ENCODE results near the gene HNRNPUL2.
A peak's percentile ranks its signal among the peaks of the same experiment; 100 is the strongest.

DNA sequence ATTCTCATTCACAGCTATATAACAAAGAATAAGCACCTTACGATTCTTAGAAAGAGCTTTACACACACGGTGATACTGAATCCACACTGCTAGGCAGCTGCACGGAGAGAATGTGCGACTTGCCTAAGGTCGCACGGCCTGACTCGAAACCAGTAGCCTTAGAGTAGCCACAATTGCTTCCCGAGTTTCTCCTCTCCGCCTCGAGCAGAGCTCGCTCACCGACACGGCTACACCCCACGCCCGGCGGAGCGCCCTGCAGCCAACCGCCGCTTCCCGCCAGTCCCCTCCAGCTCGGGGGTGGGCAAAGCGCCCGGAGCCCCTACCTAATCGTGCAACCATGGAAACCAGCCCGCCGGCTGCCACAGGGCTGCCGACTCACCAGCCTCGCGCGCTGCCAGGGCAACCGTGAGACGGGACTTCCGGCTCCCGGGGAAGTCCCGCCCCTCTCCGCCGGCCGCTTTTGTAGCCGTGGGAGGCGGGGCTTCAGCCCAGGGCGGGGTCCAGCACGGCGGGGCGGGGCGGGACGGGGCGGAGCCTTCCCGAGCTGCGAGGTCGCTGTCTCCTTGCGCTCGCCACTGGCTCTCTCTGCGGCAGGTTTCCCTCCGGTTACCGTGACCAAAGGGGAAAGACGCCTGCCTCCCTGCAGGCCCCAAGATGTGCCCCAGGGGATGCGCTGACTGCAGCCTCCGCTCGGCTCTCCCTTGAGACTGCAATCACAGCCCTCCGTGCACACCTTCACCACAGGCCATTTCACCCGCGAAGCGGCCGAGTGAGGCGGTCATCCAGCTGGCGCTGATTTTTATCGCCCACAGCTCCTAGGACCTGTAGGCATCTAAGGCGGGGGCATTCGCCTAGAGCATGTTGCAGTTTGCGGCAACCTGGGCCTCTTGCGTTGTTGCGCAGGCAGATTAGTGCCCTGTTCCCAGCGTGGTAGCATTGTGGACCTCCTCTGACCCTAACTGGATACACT lies 21.1 kb downstream of the HNRNPUL2 start:
- TF ChIP-seq REST (IDR thresholded peaks at IDR 0.05; ENCODE audit: insufficient read depth in 1 of 2, low read depth in 2 of 2, low read length in 2 of 2) (no peak), SIN3A (IDR thresholded peaks at IDR 0.05; ENCODE audit: borderline replicate concordance, insufficient read depth, low read length) (peak; percentile 69; the same call in 1 of the 2 replicates), POLR2AphosphoS5 (IDR thresholded peaks at IDR 0.05; ENCODE audit: low read depth, low read length) (peak; percentile 87; the same call in 1 of the 2 replicates), TAF1 (IDR thresholded peaks at IDR 0.05; ENCODE audit: borderline replicate concordance, insufficient read depth, low read length) (no peak)

Measured in PFSK-1 (cell line).